Activated CD4-positive, CD25-positive, alpha-beta regulatory T cell treated with anti-CD3 and anti-CD28 coated beads, Interleukin-2, amount 50 U/mL, for 72 hours (primary cell): ENCODE data around the gene OTUD3.

Source experiments
- DNase-seq: peaks from one replicate; pipeline ENCODE4 v3.0.0; 2021

Gene OTUD3

GRCh38 chr1:19955534-19956170, 73.5 kb downstream of the OTUD3 start:
- DNase-seq = no peak

- no peak for DNase-seq
Measured at GRCh38 chr1:19957779-19958178, 75.6 kb downstream of the OTUD3 start.

- DNase-seq = no peak
Measured at GRCh38 chr1:19960591-19960990, 78.4 kb downstream of the OTUD3 start.
